HFF-Myc (cell line): ENCODE measurements around the gene HBS1L.

Experiments used
- DNase-seq: peaks from one replicate; pipeline ENCODE4 v3.0.0-alpha.2; 2011; ENCODE audit warnings: low read depth; ENCODE audit errors: extremely low read depth
- H3K4me3 ChIP-seq: replicated peaks from 2 replicates; pipeline ENCODE4 v1.5.1; 2011; ENCODE audit warnings: low read depth, mild to moderate bottlenecking, control low read depth, low read length
- TF ChIP-seq, protein P1 (sequence below): IDR thresholded peaks from 2 replicates; pipeline ENCODE4 v1.5.1; 2012; ENCODE audit warnings: mild to moderate bottlenecking, low read depth, low read length, control low read depth; ENCODE audit errors: missing control alignments

The HBS1L gene

DNA sequence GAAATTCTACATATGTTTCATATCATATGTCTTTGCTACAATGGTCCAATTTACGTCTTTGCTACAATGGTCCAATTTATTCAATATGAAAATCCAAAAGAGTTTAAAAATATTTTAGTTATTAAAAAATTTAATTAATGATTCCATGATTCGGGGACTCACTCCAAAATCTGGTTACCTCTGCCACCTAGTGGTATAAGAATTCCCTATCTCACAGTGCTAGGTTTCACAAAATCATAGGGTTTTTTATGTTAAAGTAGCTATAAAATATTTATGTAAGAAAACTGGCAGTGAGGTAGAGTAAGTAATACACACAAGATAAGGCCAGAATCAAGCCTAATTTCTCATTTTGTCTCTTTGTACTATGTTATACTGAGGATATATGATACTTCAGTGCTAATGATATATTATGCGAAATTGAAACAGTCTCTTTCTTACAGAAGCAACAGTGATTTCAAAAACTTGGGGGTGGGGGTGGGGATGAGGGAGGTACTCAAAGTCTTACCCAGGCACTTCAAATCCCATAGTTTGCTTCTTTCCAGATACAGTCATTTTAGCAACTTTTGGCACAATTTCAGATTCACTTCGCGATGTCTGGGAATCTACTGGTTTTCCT is 52.3 kb downstream of the HBS1L start:
- TF ChIP-seq, protein P1, sequence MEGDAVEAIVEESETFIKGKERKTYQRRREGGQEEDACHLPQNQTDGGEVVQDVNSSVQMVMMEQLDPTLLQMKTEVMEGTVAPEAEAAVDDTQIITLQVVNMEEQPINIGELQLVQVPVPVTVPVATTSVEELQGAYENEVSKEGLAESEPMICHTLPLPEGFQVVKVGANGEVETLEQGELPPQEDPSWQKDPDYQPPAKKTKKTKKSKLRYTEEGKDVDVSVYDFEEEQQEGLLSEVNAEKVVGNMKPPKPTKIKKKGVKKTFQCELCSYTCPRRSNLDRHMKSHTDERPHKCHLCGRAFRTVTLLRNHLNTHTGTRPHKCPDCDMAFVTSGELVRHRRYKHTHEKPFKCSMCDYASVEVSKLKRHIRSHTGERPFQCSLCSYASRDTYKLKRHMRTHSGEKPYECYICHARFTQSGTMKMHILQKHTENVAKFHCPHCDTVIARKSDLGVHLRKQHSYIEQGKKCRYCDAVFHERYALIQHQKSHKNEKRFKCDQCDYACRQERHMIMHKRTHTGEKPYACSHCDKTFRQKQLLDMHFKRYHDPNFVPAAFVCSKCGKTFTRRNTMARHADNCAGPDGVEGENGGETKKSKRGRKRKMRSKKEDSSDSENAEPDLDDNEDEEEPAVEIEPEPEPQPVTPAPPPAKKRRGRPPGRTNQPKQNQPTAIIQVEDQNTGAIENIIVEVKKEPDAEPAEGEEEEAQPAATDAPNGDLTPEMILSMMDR, result peak; percentile 50
- no peak overlapping the region for H3K4me3 ChIP-seq
- no peak for DNase-seq

DNA sequence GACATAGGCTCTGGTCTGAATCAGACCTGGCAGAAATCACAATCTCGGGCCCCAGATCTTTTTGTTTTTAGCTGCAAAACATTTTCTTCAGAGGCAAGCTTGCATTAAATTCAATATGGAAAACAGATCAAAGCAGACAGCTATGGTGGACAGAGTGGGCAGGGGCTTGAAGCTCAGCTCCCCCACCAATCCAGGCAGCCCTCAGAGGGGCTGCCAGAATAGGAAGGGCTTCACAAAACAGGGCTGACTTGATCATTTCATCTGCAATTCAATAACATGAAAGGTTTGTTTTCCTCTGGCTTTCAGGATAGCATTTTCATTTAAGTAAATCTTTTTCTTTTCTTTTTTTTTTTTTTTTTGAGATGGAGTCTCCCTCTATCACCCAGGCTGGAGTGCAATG is 55.5 kb downstream of the HBS1L start:
- TF ChIP-seq, protein P1, result no peak
- no peak for DNase-seq
- no peak overlapping the region for H3K4me3 ChIP-seq

DNA sequence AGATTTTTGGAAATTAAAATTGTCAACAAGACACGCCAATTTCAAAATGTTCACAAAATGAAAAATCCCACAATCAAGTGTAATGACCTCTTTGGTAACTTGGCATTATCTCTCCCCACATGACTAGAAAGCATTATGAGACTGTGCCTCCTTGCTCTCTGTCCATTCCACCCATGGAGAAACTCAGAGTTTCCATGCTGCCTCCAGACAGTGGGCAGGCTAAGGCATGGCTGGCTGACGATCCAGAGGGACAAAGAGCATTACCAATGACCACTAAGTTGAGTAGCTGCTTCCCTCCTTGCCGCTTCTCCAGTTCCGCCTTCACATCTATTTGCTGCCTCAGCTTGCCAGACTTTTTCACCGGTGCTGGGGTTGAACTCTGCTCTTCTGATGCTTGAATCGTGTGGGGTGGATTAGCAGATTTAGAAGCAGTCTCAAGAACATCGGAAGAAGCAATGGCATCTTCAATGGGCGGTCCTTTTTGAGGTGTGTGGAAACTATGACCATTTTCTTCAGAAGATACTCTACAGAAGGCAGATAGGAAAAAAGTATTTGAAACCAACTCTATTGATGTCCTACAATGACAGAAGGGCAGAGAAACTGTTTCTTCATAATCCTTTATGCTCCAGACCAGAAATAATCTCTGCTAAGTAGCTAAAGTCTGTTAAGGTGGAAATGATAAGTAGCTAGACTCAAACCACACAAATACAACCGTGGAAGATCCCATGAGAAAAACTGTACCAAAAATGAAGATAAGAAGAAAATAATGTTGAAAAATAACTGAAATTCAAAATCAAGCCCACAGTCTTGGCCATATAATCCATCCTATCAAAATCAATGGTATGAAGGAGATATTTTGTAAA is 57.3 kb downstream of the HBS1L start:
- TF ChIP-seq, protein P1, result no peak
- no peak for DNase-seq
- H3K4me3 ChIP-seq, result no peak overlapping the region

- no peak overlapping the region for H3K4me3 ChIP-seq
- no peak for DNase-seq
- TF ChIP-seq, protein P1, result no peak
These were observed 59.1 kb downstream of the HBS1L start for GRCh38 chr6:134995536-134995935.

DNA sequence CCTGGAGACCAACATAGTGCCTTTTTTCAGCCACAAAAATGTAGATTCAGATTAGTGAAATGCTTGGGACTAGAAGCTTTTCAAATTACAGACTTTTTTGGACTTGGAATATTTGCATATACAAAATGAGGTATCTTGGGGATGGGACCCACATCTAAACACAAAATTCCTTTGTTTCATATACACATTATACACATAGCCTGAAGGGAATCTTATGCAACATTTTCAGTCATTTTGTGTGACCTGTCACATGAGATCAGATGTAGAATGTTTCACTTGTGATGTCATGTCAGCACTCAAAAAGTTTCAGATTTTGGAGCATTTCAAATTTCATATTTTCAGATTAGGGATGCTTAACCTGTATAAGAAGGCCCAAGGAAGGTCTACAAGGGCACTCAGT is 60.2 kb downstream of the HBS1L start:
- no peak overlapping the region for H3K4me3 ChIP-seq
- no peak for DNase-seq
- TF ChIP-seq, protein P1, result no peak

- no peak for DNase-seq
- TF ChIP-seq, protein P1, result no peak
- no peak overlapping the region for H3K4me3 ChIP-seq
These were observed 62.5 kb downstream of the HBS1L start for GRCh38 chr6:134992155-134992554.

GRCh38 chr6:134990262-134990661 is 64.4 kb downstream of the HBS1L start:
- H3K4me3 ChIP-seq, result no peak overlapping the region
- no peak for DNase-seq
- TF ChIP-seq, protein P1, result no peak
